GM21423 (cell line): ENCODE results near the gene SLC35E3.

Experiments
- ATAC-seq: cut with Tn5 transposase; IDR thresholded peaks from one replicate; pipeline ENCODE4 v1.9.1; 2021; ENCODE audit warnings: mild to moderate bottlenecking, moderate library complexity; ENCODE audit not compliant: unreplicated experiment

Gene SLC35E3

DNA sequence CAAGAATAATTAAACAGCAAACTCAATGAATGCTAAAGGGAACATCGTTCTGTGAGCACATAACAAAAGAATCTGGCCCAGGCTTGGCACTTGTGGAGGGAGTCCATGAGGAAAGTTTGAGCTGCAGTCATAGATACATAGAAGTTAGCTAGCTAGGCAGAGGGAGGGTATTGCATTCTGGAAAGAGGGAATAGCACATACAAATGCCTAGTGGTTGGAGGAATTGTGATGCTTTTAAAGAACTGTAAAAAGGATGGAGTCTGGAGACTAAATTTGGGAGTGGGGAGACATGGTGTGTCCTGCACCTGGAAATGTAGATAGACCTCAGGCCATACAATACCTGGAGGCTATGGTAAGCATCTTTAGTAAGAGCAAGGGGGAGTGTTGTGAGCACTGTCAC is 24.0 kb downstream of the SLC35E3 start:
- no peak for ATAC-seq

DNA sequence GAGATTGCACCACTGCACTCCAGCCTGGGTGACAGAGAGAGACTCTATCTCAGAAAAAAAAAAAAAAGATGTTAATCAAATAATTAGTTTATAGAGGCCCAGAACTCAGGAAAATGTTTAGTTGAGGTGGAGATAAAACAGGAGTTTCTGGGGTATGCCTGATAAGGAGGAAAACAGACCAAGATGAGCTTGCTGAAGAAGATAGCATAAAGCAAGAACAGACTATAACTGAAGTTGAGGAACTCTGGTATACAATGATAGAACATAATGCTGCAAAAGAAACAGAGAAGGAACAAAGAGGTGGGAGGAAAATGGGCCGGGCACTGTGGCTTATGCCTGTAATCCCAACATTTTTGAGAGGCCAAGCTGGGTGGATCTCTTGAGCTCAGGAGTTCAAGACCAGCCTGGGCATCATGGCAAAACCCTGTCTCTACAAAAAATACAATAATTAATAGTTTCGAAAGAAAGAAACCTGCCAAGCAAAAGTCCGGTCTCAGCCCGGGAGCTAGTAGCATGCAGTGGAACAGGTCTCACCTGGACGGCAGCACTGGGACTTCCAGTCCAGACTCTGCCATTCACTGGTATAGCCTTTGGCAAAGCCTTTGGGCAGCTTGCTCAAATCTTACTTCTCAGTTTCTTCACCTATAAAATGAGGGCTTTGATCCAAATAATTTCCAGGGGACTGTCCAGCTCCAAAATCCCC is 25.4 kb downstream of the SLC35E3 start:
- ATAC-seq = no peak

GRCh38 chr12:68772714-68773113 is 26.7 kb downstream of the SLC35E3 start:
- peak; percentile 68 for ATAC-seq

- ATAC-seq = no peak
Observed at GRCh38 chr12:68773582-68773981, 27.6 kb downstream of the SLC35E3 start.

- ATAC-seq = no peak
Observed at GRCh38 chr12:68775121-68775630, 29.2 kb downstream of the SLC35E3 start.

- ATAC-seq = no peak
Observed at GRCh38 chr12:68776976-68777610, 31.1 kb downstream of the SLC35E3 start.

DNA sequence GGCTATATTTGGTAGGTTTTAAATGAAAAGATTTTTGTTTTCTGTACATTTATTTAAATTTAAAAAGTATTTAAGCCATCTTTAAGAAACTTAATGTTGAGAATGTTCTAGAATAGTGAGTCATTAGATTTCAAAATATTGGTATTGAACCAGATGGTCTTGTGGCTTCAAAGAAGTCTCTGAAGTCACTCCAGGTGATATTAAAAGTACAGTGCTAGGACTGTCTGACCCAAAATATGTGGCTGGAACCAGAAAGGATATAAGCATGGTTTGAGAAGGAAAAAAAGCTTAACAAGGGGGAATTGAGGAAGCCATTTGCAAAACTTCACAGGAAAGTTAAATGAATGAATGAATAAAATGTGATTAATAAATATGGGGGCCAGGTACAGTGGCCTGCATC is 33.3 kb downstream of the SLC35E3 start:
- ATAC-seq = no peak

- ATAC-seq = no peak
Observed at GRCh38 chr12:68780731-68781130, 34.8 kb downstream of the SLC35E3 start.

- no peak for ATAC-seq
Observed at GRCh38 chr12:68781728-68782127, 35.8 kb downstream of the SLC35E3 start.

GRCh38 chr12:68784015-68784414 is 38.0 kb downstream of the SLC35E3 start:
- no peak for ATAC-seq

GRCh38 chr12:68785358-68785757 is 39.4 kb downstream of the SLC35E3 start:
- no peak for ATAC-seq

GRCh38 chr12:68785823-68786222 is 39.8 kb downstream of the SLC35E3 start:
- ATAC-seq = no peak

DNA sequence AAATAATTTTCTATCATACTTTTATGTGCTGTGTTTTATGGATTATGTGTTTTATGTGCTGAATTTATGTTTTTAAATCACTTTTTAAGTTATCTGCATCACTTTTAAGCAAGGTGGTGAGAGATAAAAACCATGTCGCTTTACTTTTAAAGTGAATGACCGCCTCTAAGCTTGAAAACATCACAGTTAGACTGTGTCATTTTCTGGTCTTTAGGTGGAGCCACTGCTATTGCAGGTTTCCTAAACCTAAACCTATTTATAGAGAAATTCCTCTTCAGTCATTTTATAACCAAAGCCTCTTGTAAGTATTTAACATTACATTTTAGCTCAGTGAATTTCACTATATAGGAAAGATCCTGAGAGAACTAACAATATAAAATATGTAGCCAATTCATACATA is 41.0 kb downstream of the SLC35E3 start:
- no peak for ATAC-seq

DNA sequence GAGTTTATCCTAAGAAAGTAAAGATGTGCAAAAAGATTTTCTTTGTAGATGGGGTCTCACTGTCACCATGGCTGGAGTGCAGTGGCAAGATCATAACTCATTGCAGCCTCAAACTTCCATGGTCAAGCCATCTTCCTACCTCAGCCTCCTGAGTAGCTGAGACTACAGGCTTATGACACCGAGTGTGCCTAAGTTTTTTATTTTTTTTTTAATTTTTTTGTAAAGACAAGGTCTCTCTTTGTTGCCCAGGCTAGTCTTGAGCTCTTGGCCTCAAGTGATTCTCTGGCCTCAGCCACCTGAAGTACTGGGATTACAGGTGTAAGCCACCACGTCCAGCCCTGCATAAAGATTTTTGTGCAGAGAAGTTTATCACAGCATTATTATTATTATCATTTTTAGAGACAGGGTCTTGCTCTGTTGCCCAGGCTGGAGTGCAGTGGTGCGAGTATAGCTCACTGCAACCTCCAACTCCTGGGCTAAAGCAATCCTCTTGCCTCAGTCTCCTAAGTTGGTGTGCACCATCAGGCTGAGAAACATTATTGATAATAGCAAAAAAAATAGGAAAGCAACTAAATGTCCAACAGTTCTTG is 42.7 kb downstream of the SLC35E3 start:
- no peak for ATAC-seq

DNA sequence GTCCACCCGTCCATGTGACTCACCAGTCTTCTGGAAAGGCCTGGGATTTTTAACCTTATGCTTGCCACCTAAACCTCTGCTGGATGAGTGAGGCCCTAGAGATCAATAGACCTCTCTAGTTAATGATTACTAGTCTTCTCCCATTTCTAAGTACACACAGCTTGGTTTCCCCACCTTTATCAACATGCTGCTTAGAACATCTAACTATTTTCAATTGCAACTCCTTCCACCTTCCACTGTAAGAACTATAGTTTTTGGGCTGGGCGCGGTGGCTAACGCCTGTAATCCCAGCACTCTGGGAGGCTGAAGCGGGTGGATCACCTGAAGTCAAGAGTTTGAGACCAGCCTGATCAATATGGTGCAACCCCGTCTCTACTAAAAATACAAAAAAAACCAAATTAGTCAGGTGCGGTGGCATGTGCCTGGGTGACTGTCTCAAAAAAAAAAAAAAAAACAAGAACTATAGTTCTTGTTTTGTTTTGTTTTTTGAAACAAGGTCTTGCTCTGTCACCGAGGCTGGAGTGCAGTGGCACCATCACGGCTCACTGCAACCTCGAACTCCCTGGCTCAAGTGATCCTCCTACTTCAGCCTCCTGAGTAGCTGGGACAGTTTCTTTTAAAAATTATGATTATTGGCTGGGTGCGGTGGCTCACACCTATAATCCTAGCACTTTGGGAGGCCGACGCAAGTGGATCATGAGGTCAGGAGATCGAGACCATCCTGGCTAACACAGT is 43.3 kb downstream of the SLC35E3 start:
- no peak for ATAC-seq

- no peak for ATAC-seq
Observed at GRCh38 chr12:68790081-68790951, 44.3 kb downstream of the SLC35E3 start.

- ATAC-seq = no peak
Observed at GRCh38 chr12:68790952-68791234, 44.9 kb downstream of the SLC35E3 start.

- ATAC-seq = no peak
Observed at GRCh38 chr12:68791897-68792481, 46.0 kb downstream of the SLC35E3 start.

- peak; percentile 94 for ATAC-seq
Observed at GRCh38 chr12:68792952-68793351, 47.0 kb downstream of the SLC35E3 start.

- ATAC-seq = no peak
Observed at GRCh38 chr12:68793436-68793835, 47.5 kb downstream of the SLC35E3 start.
